Measurements from ENCODE around the gene MFAP5.
A peak's percentile ranks its signal among the peaks of the same experiment; 100 is the strongest.
"Not testable (repeated sequence)": the region's sequence is repeated elsewhere in the genome, so short reads cannot be mapped to it uniquely, and the experiment has no call there.

The MFAP5 gene

DNA sequence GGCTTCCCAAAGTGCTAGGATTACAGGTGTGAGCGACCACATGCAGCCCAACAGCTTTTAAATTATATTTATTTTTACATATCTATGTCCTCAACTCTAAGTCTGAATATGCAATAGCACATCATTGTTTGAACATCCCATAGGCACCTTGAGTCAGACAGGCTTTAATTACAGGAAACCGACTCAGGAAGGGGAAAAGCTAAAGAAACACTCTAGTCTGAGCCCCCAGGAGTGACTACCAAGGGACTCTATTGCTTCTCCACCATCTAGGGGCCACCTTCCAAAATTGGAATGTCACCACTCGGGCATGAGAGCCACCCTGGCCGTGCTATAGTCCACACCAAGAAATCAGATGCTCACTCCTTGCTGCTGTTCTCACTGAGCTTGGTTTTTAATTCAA is 14.0 kb upstream of the MFAP5 start:
- no peak for DNase-seq (ENCODE audit: extremely low read depth in 1 of 2, low read depth in 1 of 2)

- no peak for DNase-seq (ENCODE audit: extremely low read depth in 1 of 2, low read depth in 1 of 2)
Observed at GRCh38 chr12:8675591-8676036, 13.0 kb upstream of the MFAP5 start.

DNA sequence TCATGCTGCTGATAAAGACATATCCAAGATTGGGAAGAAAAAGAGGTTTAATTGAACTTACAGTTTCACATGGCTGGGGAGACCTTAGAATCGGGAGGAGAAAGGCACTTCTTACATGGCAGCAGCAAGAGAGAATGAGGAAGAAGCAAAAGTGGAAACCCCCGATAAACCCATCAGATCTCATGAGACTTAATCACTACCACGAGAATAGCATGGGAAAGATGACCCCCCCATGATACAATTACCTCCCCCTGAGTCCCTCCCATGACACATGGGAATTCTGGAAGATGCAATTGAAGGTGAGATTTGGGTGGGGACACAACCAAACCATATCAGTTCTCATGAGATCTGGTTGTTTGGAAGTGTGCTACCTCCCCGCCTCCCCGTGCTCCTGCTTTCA is 9.8 kb upstream of the MFAP5 start:
- no peak for DNase-seq (ENCODE audit: extremely low read depth in 1 of 2, low read depth in 1 of 2)

GRCh38 chr12:8668441-8668840 is 5.8 kb upstream of the MFAP5 start:
- no peak for DNase-seq (ENCODE audit: extremely low read depth in 1 of 2, low read depth in 1 of 2)

DNA sequence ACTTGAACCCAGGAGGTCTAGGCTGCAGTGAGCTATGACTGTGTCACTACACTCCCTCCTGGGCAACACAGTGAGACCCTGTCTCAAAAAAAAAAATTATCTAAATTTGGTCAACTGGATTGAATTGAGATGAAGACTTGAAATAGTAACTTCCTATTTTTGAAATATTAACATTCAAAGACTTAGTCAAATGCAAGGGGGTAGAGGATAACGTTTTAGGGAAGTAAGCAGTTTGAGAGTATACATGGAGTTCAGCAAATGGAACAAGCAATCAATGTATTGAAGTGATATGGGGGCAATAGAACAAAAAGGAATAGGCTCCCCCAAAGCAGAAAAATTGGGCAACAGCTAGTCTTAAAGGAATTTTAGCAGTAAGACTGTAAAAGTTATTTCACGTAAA is 4.6 kb upstream of the MFAP5 start:
- no peak for DNase-seq (ENCODE audit: extremely low read depth in 1 of 2, low read depth in 1 of 2)

DNA sequence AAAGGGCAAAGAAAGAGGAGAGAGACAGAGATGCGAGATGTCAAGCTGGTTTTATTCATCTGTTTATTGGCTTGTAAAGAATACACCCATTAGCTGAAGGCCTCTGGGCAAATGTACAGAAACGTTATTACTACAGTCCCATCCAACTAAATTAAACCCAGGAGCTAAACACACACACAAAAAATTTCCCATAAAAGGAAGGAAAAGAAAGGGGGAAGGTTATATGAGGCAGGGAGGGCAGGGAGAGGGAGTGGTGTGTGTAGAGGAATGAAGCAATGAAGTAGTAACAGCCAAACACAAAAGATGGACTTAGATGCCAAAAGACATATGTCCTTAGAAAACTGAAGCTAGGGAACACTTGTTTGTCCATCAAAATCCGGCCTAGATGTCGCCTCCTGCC is 3.1 kb upstream of the MFAP5 start:
- DNase-seq (ENCODE audit: extremely low read depth in 1 of 2, low read depth in 1 of 2) = no peak

- DNase-seq (ENCODE audit: extremely low read depth in 1 of 2, low read depth in 1 of 2) = no peak
Observed at GRCh38 chr12:8664228-8664913, 1.7 kb upstream of the MFAP5 start.

- DNase-seq (ENCODE audit: extremely low read depth in 1 of 2, low read depth in 1 of 2) = no peak
Observed at GRCh38 chr12:8661751-8662150, 875 bp downstream of the MFAP5 start.

GRCh38 chr12:8661016-8661415 is 1.6 kb downstream of the MFAP5 start:
- no peak for DNase-seq (ENCODE audit: extremely low read depth in 1 of 2, low read depth in 1 of 2)

GRCh38 chr12:8658346-8658745 is 4.3 kb downstream of the MFAP5 start:
- DNase-seq (ENCODE audit: extremely low read depth in 1 of 2, low read depth in 1 of 2) = no peak

- no peak for DNase-seq (ENCODE audit: extremely low read depth in 1 of 2, low read depth in 1 of 2)
Observed at GRCh38 chr12:8655421-8655820, 7.2 kb downstream of the MFAP5 start.

GRCh38 chr12:8648576-8649205 is 13.9 kb downstream of the MFAP5 start:
- DNase-seq (ENCODE audit: extremely low read depth in 1 of 2, low read depth in 1 of 2) = no peak

DNA sequence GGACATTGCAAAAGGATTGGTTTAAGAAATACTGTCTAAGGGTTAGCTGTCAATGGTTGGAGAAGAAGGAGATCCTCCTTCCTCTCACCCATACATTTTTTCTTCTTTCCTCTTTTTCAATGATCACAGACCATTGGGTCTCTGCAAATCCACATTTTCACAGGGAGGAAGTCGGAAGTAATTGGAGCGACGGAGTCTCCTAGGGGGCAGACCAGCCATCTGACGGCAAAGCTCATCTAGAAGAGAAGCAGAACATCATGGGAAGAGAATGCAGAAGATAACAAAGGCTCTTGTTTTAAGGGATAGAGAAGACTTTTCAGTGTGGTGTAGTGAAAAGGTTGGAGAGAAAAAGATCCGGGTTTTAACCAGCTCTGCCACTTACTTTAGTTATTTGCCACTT is 14.7 kb downstream of the MFAP5 start:
- DNase-seq (ENCODE audit: extremely low read depth in 1 of 2, low read depth in 1 of 2) = no peak

GRCh38 chr12:8644345-8645248 is 18.0 kb downstream of the MFAP5 start:
- peak in 1 of 2 donors; percentile 12 for DNase-seq (ENCODE audit: extremely low read depth in 1 of 2, low read depth in 1 of 2)

DNA sequence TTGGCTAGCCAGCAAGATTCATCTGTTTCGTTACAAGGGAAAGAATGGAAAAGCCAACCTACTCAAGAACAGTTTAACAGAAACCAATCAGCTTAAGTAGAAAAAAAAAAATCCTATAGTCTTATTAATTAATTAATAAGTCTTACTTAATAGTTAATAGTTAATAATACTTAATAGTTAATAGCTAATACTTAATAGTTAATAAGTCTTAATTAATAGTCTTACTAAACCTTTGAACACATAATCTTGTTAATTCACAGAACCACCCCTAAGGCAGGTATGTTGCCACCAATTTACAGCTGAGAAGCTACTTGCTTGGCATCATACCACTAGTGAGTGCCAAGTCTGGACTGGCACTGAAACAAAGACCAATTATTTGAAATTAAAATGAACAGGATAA is 19.9 kb downstream of the MFAP5 start:
- DNase-seq (ENCODE audit: extremely low read depth in 1 of 2, low read depth in 1 of 2) = no peak

DNA sequence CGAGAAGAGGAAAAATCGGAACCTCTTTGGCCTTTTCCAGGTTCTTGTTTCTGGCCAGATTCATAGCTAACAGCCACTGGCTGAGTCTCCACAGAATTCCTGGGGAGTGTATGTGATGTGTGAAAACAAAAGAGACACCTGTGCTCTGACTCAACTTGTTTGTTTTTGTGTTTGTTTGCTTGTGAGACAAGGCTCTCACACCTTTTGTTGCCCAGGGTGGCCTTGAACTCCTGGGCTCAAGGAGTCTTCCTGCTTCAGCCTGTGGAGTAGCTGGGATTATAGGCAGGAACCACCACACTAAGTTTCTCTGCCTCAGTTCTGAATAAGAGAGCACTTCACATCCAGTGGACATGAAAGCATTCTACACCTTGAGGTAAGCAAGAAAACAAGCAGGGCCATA is 22.7 kb downstream of the MFAP5 start:
- no peak for DNase-seq (ENCODE audit: extremely low read depth in 1 of 2, low read depth in 1 of 2)

GRCh38 chr12:8638951-8639350 is 23.7 kb downstream of the MFAP5 start:
- DNase-seq (ENCODE audit: extremely low read depth in 1 of 2, low read depth in 1 of 2) = no peak

GRCh38 chr12:8637666-8638065 is 25.0 kb downstream of the MFAP5 start:
- no peak for DNase-seq (ENCODE audit: extremely low read depth in 1 of 2, low read depth in 1 of 2)

DNA sequence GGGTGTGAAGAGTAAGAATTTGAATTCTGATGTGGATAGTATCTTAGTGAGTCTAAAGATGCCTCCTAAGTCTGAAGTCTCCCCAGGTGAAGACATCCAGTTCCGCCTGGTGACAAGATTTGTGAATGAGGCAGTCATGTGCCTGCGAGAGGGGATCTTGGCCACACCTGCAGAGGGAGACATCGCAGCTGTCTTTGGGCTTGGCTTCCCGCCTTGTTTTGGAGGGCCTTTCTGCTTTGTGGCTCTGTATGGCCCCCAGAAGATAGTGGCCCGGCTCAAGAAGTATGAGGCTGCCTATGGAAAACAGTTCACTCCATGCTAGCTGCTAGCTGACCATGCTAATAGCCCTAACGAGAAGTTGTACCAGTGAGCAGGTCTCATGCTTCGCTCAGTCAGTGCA is 25.4 kb downstream of the MFAP5 start:
- DNase-seq (ENCODE audit: extremely low read depth in 1 of 2, low read depth in 1 of 2) = no peak

DNA sequence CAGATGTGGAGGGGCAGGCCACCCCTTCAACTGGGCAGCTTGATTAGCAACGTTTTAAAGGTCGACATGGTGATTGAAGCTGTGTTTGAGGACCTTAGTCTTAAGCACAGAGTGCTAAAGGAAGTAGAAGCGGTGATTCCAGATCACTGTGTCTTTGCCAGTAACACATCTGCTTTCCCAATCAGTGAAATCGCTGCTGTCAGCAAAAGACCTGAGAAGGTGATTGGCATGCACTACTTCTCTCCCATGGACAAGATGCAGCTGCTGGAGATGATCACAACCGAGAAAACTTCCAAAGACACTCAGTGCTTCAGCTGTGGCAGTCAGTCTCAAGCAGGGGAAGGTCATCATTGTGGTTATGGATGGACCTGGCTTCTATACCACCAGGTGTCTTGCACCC is 26.0 kb downstream of the MFAP5 start:
- no peak for DNase-seq (ENCODE audit: extremely low read depth in 1 of 2, low read depth in 1 of 2)

DNA sequence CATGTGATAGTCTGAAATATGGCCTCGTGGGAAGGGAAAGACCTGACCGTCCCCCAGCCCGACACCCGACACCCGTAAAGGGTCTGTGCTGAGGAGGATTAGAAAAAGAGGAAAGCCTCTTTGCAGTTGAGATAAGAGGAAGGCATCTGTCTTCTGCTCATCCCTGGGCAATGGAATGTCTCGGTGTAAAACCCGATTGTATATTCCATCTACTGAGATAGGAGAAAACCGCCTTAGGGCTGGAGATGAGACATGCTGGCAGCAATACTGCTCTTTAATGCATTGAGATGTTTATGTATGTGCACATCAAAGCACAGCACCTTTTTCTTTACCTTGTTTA is 26.6 kb downstream of the MFAP5 start:
- DNase-seq (ENCODE audit: extremely low read depth in 1 of 2, low read depth in 1 of 2) = not testable (repeated sequence)
